NCI-H2107 treated with DMSO at 0.1 percent for 48 hours (cell line): ENCODE results near the gene PLD1.
A peak's percentile ranks its signal among the peaks of the same experiment; 100 is the strongest.
"Not testable (repeated sequence)": the region's sequence is repeated elsewhere in the genome, so short reads cannot be mapped to it uniquely, and the experiment has no call there.

Source experiments
- DNase-seq: peaks from one replicate; lab custom pipeline; 2025; ENCODE audit not compliant: unreplicated experiment; lab: John Stamatoyannopoulos, UW

Gene PLD1

DNA sequence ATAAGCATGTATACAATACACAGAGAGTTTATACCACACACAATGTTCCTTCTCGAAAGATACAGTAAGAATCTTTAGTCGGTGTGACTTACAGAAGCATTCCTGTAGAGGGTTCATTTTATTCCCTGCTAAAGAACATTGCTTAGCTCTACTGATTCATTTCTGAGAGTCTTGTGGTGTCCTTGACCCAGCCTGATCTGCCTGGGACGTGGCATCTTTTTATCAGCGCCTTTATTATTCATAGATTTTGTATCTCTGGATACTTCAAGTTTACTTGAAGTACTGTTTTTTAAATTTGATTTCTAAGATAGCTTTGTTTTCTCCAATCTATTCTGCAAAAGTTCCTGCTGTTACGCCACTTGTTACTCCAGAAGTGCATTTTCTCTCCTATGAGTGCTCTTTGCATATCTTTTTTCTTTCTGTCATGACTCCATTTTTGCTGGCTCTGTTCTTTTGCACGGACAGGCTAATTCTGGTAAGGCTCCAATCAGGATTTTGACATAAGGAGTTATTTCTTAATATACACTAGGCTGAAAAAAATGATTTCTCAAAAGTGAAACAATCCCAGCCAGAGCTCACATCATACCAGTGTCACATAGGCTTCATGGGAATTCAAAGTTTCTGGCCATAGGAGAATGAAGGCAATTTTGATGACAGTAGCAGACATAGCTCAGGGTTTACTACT is 235.6 kb downstream of the PLD1 start:
- DNase-seq = no peak

- no peak for DNase-seq
Measured at GRCh38 chr3:171569571-171570132, 240.6 kb downstream of the PLD1 start.

DNA sequence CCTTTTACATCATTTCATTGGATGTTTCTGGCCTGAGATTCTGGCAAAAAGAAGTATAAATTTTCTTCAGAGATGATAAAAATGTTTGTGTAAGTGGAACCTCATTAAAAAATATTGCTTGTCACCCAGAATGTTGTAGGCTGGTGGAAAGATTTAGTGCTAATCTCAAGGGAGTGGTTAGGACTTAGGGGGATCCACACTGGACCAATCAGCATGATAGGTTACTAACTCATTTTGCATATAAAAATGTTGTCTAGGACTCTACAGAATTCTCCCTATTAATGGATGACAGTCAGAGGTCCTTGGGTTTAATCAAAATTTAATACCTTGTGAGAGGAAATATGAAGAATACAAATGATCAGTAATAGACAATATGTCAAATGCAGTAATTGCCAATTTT is 241.5 kb downstream of the PLD1 start:
- no peak for DNase-seq

GRCh38 chr3:171566803-171567422 is 243.4 kb downstream of the PLD1 start:
- peak; percentile 86 for DNase-seq

DNA sequence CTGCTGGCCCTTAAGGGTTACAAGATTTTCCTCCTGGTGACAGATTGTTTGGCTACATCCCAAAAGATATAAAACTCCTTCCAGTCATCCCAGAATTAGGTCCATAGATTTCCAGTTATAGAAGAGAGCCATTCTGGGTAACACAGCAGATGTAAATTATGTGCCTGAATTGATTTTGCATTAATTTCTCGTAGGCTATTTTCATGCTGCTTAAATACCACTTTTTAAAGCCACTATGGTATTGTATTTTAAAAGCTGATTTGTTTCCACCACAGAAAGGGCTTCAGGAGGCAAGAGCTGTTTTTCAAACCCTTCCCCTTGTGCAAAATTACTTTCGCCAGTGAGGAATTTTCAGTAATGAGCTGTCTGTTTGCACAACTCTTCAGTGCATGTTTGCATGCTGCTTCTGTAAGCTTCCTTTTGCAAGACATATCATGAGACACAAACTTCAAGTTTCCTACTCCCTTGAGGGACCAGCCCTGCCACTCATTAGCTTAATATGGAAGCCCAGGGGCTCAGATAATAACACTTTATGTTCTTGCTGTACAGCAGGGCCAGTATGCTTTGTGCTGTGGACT is 244.7 kb downstream of the PLD1 start:
- DNase-seq = no peak

DNA sequence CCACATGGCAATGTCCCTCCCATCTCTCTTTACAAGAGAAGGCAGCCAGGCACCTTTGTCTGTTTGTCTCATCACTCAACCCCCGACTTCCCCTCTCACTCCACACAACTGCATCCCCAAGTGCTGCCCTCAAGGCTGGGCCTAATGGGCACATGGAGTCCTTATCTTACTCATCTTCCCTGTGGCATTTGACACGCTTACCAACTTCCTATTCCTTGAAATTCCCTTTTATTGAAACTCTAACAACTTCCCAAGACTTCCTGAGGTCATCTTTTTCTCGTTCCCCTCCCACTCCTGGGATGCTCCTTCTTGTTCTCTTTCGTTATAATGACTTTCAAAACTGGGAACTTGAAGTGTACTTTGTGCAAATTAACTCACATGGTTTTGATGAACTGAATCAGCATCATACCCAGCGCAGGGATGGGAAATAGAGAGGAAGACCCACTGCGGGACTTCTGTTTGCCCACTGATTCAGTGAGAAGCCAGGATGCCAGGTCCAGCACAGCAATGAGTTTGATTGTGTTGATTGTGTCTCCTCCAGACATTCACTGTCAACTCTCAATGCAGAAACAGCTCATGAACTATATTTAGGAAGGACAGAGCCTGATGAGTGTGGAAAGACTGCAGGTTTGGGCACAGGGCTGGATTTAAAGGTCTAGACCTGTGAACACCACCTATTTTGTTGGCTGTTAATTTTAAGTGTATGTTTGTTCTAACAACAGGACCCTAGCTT is 245.4 kb downstream of the PLD1 start:
- no peak for DNase-seq

DNA sequence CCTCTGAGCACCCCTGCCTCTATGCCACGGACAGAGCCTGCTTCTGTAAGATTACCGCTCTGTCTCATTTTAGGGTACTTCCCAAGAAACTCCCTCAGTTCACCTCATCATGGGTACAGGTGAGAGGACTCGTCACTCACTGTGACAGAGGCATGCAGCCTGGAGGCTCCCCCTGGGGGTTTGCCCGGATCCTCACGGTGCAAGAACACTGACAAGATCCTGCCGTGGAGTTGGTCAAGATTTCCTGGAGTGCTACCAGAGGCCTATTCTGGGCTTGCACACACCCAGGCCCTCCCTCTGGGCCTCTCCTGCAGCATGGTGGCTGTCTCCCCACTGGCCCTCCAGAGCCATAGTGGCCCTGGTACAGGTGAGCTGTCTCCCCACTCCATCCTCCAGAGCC is 247.0 kb downstream of the PLD1 start:
- no peak for DNase-seq

DNA sequence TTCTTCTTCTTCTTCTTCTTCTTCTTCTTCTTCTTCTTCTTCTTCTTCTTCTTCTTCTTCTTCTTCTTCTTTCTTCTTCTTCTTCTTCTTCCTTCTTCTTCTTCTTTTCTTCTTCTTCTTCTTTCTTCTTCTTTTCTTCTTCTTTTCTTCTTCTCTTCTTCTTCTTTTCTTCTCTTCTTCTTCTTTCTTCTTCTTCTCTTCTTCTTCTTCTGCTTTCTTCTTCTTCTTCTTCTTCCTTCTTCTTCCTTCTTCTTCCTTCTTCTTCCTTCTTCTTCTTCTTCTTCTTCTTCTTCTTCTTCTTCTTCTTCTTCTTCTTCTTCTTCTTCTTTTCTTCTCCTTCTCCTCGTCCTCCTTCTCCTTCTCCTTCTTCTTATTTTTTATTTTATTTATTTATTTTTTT is 247.8 kb downstream of the PLD1 start:
- not testable (repeated sequence) for DNase-seq

DNA sequence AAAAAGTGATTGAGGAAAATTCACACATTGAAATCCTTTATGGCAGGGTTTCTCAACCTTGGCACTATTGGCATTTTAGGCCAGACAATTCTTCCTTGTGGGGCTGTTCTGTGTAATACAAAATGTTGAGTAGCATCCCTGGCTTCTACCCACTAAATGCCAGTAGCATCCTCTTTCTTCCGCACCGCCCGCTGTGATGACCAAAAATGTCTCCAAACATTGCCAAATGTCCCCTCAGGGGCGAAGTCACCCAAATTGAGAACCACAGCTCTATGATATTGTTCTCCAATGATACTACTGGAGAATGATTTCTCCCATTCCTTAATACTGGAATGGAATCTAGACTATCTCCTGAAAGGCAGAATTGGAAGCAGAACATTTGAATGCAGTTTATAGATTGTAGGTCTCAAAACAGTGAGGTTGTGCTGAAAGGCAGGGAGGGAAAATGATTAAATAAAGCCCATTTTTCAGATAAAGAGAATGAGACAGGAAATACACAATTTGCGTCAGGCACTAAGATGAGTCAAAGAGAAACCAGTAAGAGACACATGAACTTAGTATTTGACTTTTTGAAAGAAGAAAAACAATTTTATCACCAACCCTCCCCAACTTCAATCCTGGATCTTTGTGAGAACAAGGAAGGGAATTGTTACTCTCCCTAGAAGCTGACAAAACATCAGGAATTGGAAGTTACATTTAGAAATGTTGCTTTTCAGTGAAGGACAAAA is 248.5 kb downstream of the PLD1 start:
- no peak for DNase-seq

DNA sequence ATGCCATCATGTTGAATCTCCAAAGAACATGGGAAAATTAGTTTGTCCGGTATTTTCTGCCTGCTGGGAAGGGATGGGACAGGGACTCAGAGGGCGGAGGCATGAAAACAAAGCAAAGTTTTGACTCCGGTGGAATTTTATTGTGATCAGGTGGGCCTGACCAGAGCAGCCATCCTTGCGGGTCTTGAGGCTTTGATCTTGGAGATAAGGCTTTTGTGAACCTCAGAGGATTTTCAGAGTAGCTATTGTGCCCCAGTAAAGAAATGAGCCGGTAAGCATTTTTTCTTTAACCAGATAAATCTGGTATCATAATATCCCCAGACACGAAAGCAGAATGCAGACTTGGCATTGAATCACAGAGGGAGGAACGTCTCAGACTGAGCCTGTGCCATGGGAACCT is 250.7 kb downstream of the PLD1 start:
- DNase-seq = no peak

GRCh38 chr3:171558188-171558696 is 252.0 kb downstream of the PLD1 start:
- DNase-seq = no peak

- no peak for DNase-seq
Measured at GRCh38 chr3:171557173-171557572, 253.1 kb downstream of the PLD1 start.

DNA sequence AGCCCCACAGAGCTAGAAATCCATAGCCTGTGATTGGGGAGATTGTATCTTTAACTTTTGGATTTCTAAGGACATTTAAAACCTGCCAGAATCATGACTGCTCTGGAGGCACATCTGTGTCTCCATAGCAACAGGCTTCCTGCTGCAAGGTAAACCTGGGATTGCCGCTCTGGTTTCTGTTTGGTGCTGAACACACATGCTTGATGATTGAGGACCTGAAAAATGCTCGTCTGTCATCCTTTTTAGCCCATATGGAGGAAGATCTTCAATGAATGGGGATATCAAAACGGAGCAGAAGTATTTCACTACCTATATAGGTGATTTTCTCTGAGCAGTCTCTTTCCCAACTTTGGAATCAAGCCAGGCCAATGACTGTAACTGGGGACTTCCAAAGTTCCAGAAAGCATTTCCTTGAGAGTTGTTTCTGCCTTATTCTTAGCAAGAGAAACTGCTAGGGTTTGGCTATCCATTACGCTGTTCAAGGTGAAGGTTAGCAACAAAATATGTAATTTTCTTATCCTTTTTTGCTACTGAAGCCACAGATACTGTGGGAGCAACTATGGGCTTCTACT is 253.6 kb downstream of the PLD1 start:
- peak; percentile 50 for DNase-seq

DNA sequence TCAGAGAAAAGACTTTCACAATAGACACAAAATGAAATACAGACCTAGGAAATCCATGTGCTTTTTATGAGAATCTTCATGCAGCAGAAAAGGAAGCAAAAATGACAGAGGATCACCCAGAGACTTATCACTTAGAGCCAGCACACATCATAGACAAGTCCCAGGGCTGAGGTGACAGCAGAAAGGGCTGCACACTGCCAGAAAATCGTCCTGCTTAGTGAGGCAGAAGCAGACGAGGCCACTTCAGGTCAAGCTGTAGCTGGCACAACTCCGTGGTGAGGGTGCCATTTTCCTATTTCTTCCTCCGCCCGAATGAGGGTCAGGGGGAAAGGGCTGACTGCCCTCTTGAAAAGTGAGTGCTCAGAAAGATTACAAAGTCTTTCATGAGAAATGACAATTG is 254.1 kb downstream of the PLD1 start:
- DNase-seq = no peak

GRCh38 chr3:171553086-171553485 is 257.2 kb downstream of the PLD1 start:
- no peak for DNase-seq

- DNase-seq = no peak
Measured at GRCh38 chr3:171552531-171552930, 257.8 kb downstream of the PLD1 start.

- no peak for DNase-seq
Measured at GRCh38 chr3:171551296-171551695, 259.0 kb downstream of the PLD1 start.
